DOHH2 (cell line): ENCODE results near the gene GUCA1A.

Experiments
- H3F3A ChIP-seq: fragments of 200-600 bp; sonication (generic), shearing (Covaris generic); 2 replicates; pipeline ENCODE4 v1.6.0; 2016; ENCODE audit warnings: antibody characterized with exemption, mild to moderate bottlenecking; ENCODE audit not compliant: control insufficient read depth, insufficient read depth
- H3K27ac ChIP-seq: fragments of 200-600 bp; sonication (generic); 2 replicates; pipeline ENCODE4 v1.5.1; 2014; ENCODE audit warnings: low read depth, mild to moderate bottlenecking, low read length, moderate library complexity
- H3K27me3 ChIP-seq: fragments of 200-600 bp; sonication (generic); 2 replicates; pipeline ENCODE4 v1.6.1; 2014; ENCODE audit warnings: mild to moderate bottlenecking, low read length, mixed read lengths; ENCODE audit not compliant: control insufficient read depth
- H3K36me3 ChIP-seq: fragments of 200-600 bp; sonication (generic); 2 replicates; pipeline ENCODE4 v1.6.1; 2014; ENCODE audit warnings: mild to moderate bottlenecking, low read length, moderate library complexity, mixed read lengths; ENCODE audit not compliant: control insufficient read depth
- H3K4me1 ChIP-seq: fragments of 200-600 bp; sonication (generic); 2 replicates; pipeline ENCODE4 v1.6.1; 2014; ENCODE audit warnings: mild to moderate bottlenecking, low read length, mixed read lengths; ENCODE audit not compliant: control insufficient read depth
- H3K4me2 ChIP-seq: fragments of 200-600 bp; sonication (generic); 2 replicates; pipeline ENCODE4 v1.6.0; 2014; ENCODE audit warnings: mild to moderate bottlenecking, low read length, moderate library complexity
- H3K4me3 ChIP-seq: fragments of 200-600 bp; sonication (generic); 2 replicates; pipeline ENCODE4 v1.5.1; 2014; ENCODE audit warnings: mild to moderate bottlenecking, low read length, mixed read lengths
- H3K79me2 ChIP-seq: fragments of 200-600 bp; sonication (generic); 2 replicates; pipeline ENCODE4 v1.6.1; 2014; ENCODE audit warnings: mild to moderate bottlenecking, low read length, mixed read lengths; ENCODE audit not compliant: control insufficient read depth
- H3K9me2 ChIP-seq: fragments of 200-600 bp; sonication (generic); replicated peaks from 2 replicates; pipeline ENCODE4 v1.6.1; 2014; ENCODE audit warnings: mild to moderate bottlenecking, low read length, mixed read lengths; ENCODE audit not compliant: control insufficient read depth
- H3K9me3 ChIP-seq: fragments of 200-600 bp; sonication (generic); 2 replicates; pipeline ENCODE4 v1.6.1; 2014; ENCODE audit warnings: antibody characterized with exemption, low read length, mixed read lengths; ENCODE audit not compliant: control insufficient read depth, insufficient read depth
- H4K20me1 ChIP-seq: fragments of 200-600 bp; sonication (generic); 2 replicates; pipeline ENCODE4 v1.6.0; 2014; ENCODE audit warnings: low read depth, mild to moderate bottlenecking, antibody characterized with exemption, low read length, moderate library complexity; ENCODE audit not compliant: control insufficient read depth, insufficient read depth
- CTCF ChIP-seq: fragments of 200-600 bp; sonication (generic); IDR thresholded peaks from one replicate; pipeline ENCODE4 v1.5.1; 2014; ENCODE audit warnings: antibody characterized with exemption, mild to moderate bottlenecking, low read depth, low read length; ENCODE audit not compliant: poor library complexity, severe bottlenecking
- EZH2phosphoT487 ChIP-seq: fragments of 200-600 bp; sonication (generic); IDR thresholded peaks from 2 replicates; pipeline ENCODE4 v1.6.1; 2017; ENCODE audit warnings: borderline replicate concordance, mild to moderate bottlenecking, antibody characterized with exemption, low read length, moderate library complexity, mixed read lengths

The GUCA1A gene

GRCh38 chr6:42129360-42129676, 43.8 kb upstream of the GUCA1A start:
- no peaks in the 10 kb centered on the region for H3F3A ChIP-seq
- H4K20me1 ChIP-seq: no peaks in the 10 kb centered on the region
- no peaks in the 10 kb centered on the region for H3K4me1 ChIP-seq
- H3K36me3 ChIP-seq: no peaks in the 10 kb centered on the region
- H3K4me3 ChIP-seq: no peak overlapping the region
- H3K27me3 ChIP-seq: no peaks in the 10 kb centered on the region
- no peaks in the 10 kb centered on the region for H3K9me2 ChIP-seq
- TF ChIP-seq EZH2phosphoT487: no peak
- TF ChIP-seq CTCF: no peak
- no peak overlapping the region for H3K27ac ChIP-seq
- no peaks in the 10 kb centered on the region for H3K9me3 ChIP-seq
- no peaks in the 10 kb centered on the region for H3K79me2 ChIP-seq
- no peak overlapping the region for H3K4me2 ChIP-seq

DNA sequence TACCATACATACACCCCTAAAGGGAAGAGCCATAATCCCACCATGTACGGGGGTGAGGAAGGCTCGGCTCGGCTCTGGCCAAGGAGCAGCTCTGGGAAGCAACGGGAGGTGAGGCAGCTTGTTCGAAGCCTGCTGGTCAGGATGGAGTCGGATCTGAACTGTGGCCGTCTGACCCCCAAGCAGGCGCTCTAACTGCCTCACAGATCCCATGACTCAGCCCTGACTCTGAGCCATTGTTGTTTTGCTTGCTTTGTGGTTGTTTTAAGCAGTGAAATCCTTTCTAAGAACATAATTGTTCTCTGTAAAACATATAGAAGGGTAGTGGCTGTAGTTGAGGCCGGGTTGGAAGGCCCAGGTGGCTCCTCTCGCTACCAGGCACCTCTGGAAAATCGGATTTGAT, 41.6 kb upstream of the GUCA1A start:
- Histone ChIP-seq H3K27ac (no peak overlapping the region), H3K27me3 (no peaks in the 10 kb centered on the region), H3K4me2 (no peak overlapping the region), H3K9me3 (no peaks in the 10 kb centered on the region), H3K4me3 (no peak overlapping the region), H3K9me2 (no peaks in the 10 kb centered on the region), H3K79me2 (no peaks in the 10 kb centered on the region), H3K36me3 (no peaks in the 10 kb centered on the region), H3K4me1 (peaks cover 4% of the 10 kb centered on the region), H3F3A (no peaks in the 10 kb centered on the region), H4K20me1 (no peaks in the 10 kb centered on the region)
- TF ChIP-seq CTCF: no peak

- H3K27me3 ChIP-seq: no peaks in the 10 kb centered on the region
- no peak for TF ChIP-seq EZH2phosphoT487
- no peak for TF ChIP-seq CTCF
- no peaks in the 10 kb centered on the region for H3F3A ChIP-seq
- no peak overlapping the region for H3K27ac ChIP-seq
- no peaks in the 10 kb centered on the region for H3K36me3 ChIP-seq
- no peaks in the 10 kb centered on the region for H3K9me3 ChIP-seq
- H3K79me2 ChIP-seq: no peaks in the 10 kb centered on the region
- peaks cover 13% of the 10 kb centered on the region for H3K4me1 ChIP-seq
- no peak overlapping the region for H3K4me2 ChIP-seq
- no peaks in the 10 kb centered on the region for H4K20me1 ChIP-seq
- no peak overlapping the region for H3K4me3 ChIP-seq
- no peaks in the 10 kb centered on the region for H3K9me2 ChIP-seq
Measured at GRCh38 chr6:42133926-42134325, 39.2 kb upstream of the GUCA1A start.

- no peaks in the 10 kb centered on the region for H3K9me2 ChIP-seq
- no peak overlapping the region for H3K4me3 ChIP-seq
- no peaks in the 10 kb centered on the region for H3K9me3 ChIP-seq
- no peak overlapping the region for H3K27ac ChIP-seq
- H3K4me2 ChIP-seq: no peak overlapping the region
- peaks cover 16% of the 10 kb centered on the region for H3K4me1 ChIP-seq
- no peaks in the 10 kb centered on the region for H3K79me2 ChIP-seq
- no peaks in the 10 kb centered on the region for H3K36me3 ChIP-seq
- no peaks in the 10 kb centered on the region for H4K20me1 ChIP-seq
- no peak for TF ChIP-seq CTCF
- no peaks in the 10 kb centered on the region for H3F3A ChIP-seq
- 0 out of 2 replicates have a peak, but pooled peaks cover 2% of the 10 kb centered on the region for H3K27me3 ChIP-seq
Measured at GRCh38 chr6:42135161-42135560, 38.0 kb upstream of the GUCA1A start.
